ENCODE measurements around the gene TESK2.
"Not testable (repeated sequence)": the region's sequence is repeated elsewhere in the genome, so short reads cannot be mapped to it uniquely, and the experiment has no call there.

Gene TESK2

GRCh38 chr1:45523975-45524374 lies 33.0 kb upstream of the TESK2 start:
- WGBS (ENCODE audit: insufficient coverage), result 90% methylated on average over 3 of the region's 10 CpGs
- H3K36me3 ChIP-seq (ENCODE audit: control insufficient read depth in 4 of 4, insufficient read depth in 4 of 4, low read length in 3 of 4); H3K27ac ChIP-seq (ENCODE audit: insufficient read depth in 1 of 2, low read depth in 1 of 2, low read length in 2 of 2, poor library complexity in 1 of 2, severe bottlenecking in 2 of 2); H3K4me3 ChIP-seq (ENCODE audit: control insufficient read depth in 1 of 7, extremely low read depth in 1 of 7, insufficient read depth in 4 of 7, low read depth in 2 of 7, low read length in 6 of 7); POLR2A ChIA-PET; H3K9me3 ChIP-seq (ENCODE audit: control extremely low read depth in 1 of 5, control insufficient read depth in 4 of 5, insufficient read depth in 2 of 5, low read depth in 1 of 5, low read length in 4 of 5); DNase-seq; H3K27me3 ChIP-seq (replicated peaks in 2 of 5; ENCODE audit: control insufficient read depth in 4 of 5, insufficient read depth in 5 of 5, low read length in 4 of 5): not testable (repeated sequence)
- peaks cover 2 to 40% (median 29%) of the 10 kb centered on the region in 4 experiments for H3K4me1 ChIP-seq (ENCODE audit: control extremely low read depth in 1 of 4, control insufficient read depth in 4 of 4, insufficient read depth in 4 of 4, low read length in 3 of 4)
- CTCF ChIA-PET, result interaction anchor here (0.8 to 12.1 kb wide), 5 partner anchors 9 to 43 kb away, joined by 3 to 171 read pairs (median 34); no protein-coding TSS in a partner anchor

- ChIA-PET CTCF (interaction anchor here (0.7 to 12.1 kb wide), 5 partner anchors 9 to 60 kb away, joined by 3 to 171 read pairs (median 34); no protein-coding TSS in a partner anchor), POLR2A (interaction anchor here (0.9 kb wide), 1 partner anchor 60 kb away, joined by 3 read pairs; no protein-coding TSS in a partner anchor)
- H3K4me3 ChIP-seq (ENCODE audit: control insufficient read depth in 1 of 7, extremely low read depth in 1 of 7, insufficient read depth in 4 of 7, low read depth in 2 of 7, low read length in 6 of 7); H3K27me3 ChIP-seq (replicated peaks in 2 of 5; ENCODE audit: control insufficient read depth in 4 of 5, insufficient read depth in 5 of 5, low read length in 4 of 5); H3K9me3 ChIP-seq (ENCODE audit: control extremely low read depth in 1 of 5, control insufficient read depth in 4 of 5, insufficient read depth in 2 of 5, low read depth in 1 of 5, low read length in 4 of 5); H3K36me3 ChIP-seq (ENCODE audit: control insufficient read depth in 4 of 4, insufficient read depth in 4 of 4, low read length in 3 of 4); DNase-seq; H3K27ac ChIP-seq (ENCODE audit: insufficient read depth in 1 of 2, low read depth in 1 of 2, low read length in 2 of 2, poor library complexity in 1 of 2, severe bottlenecking in 2 of 2): not testable (repeated sequence)
- no CpG with 5 or more reads among the region's 2 CpGs for WGBS (ENCODE audit: insufficient coverage)
- peaks cover 4 to 45% (median 34%) of the 10 kb centered on the region in 4 experiments for H3K4me1 ChIP-seq (ENCODE audit: control extremely low read depth in 1 of 4, control insufficient read depth in 4 of 4, insufficient read depth in 4 of 4, low read length in 3 of 4)
These were observed 32.6 kb upstream of the TESK2 start for GRCh38 chr1:45523516-45523915.

DNA sequence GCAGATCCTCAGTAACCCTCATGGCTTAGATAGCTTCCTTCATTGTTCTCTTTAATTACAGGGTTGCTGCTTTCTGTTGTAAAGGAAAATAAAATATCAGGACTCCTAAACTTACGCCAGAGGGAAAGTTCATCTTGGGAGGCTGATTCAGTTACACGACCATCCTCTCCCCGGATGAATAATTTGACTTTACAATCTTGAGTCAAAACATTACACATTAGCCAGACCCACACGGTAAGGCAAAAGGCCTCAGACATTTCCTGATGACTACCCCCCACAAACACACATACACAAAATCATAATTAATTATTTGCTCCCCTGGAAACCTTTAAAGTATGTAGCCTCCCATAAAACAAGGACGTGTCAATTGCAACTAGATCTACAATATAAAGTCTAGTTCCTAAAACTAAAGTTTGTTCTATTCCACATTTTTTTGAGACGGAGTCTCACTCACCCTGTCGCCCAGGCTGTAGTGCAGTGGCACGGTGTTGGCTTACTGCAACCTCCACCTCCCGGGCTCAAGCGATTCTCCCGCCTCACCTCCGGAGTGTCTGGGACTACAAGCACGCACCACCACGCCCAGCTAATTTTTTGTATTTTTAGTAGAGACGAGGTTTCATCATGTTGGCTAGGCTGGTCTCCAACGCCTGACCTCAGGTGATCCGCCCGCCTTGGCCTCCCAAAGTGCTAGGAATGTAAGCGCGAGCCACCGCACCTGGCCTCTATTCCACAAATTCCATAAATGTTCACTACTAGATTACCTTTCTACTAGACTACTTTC lies 31.6 kb upstream of the TESK2 start:
- no peak for DNase-seq
- CTCF ChIA-PET, result interaction anchor here (1.4 to 12.1 kb wide), 8 partner anchors 11 to 45 kb away, joined by 3 to 171 read pairs (median 14); partner anchors contain the start of genes AKR1A1 and MMACHC

GRCh38 chr1:45521413-45522323 lies 30.7 kb upstream of the TESK2 start, which contains the start of gene PRDX1:
Gene PRDX1 (minus strand): TSS chr1:45521884. CDS start chr1:45519043, 2,841 bp downstream.
- peak; percentile 96 to 99 (median 98) for DNase-seq
- Histone ChIP-seq H3K27me3 (replicated peaks in 2 of 5; ENCODE audit: control insufficient read depth in 4 of 5, insufficient read depth in 5 of 5, low read length in 4 of 5) (no peaks in the 10 kb centered on the region), H3K4me1 (ENCODE audit: control extremely low read depth in 1 of 4, control insufficient read depth in 4 of 4, insufficient read depth in 4 of 4, low read length in 3 of 4) (peaks cover 4 to 49% (median 36%) of the 10 kb centered on the region in 4 experiments), H3K4me3 (ENCODE audit: control insufficient read depth in 1 of 7, extremely low read depth in 1 of 7, insufficient read depth in 4 of 7, low read depth in 2 of 7, low read length in 6 of 7) (peak within 1 kb of the TSS; percentile 67 to 99 (median 91)), H3K27ac (ENCODE audit: insufficient read depth in 1 of 2, low read depth in 1 of 2, low read length in 2 of 2, poor library complexity in 1 of 2, severe bottlenecking in 2 of 2) (peak within 1 kb of the TSS; percentile 64 to 89), H3K36me3 (ENCODE audit: control insufficient read depth in 4 of 4, insufficient read depth in 4 of 4, low read length in 3 of 4) (peaks cover 0 to 15% (median 8%) of the 10 kb centered on the region in 4 experiments), H3K9me3 (ENCODE audit: control extremely low read depth in 1 of 5, control insufficient read depth in 4 of 5, insufficient read depth in 2 of 5, low read depth in 1 of 5, low read length in 4 of 5) (no peaks in the 10 kb centered on the region)
- ChIA-PET CTCF (interaction anchor here (0.8 to 12.1 kb wide), 10 partner anchors 10 to 46 kb away, joined by 3 to 171 read pairs (median 10); partner anchors contain the start of genes AKR1A1 and MMACHC), POLR2A (interaction anchor here (0.6 to 2.7 kb wide), 23 partner anchors 8 to 800 kb away, joined by 3 to 53 read pairs (median 4); partner anchors contain the start of genes AKR1A1, CCDC163, HECTD3 and MMACHC)
- under 1% methylated on average over 45 of the region's 72 CpGs for WGBS (ENCODE audit: insufficient coverage)

More for the DNA sequence above, 31.6 kb upstream of the TESK2 start:
- peaks cover 4 to 47% (median 36%) of the 10 kb centered on the region in 4 experiments for H3K4me1 ChIP-seq (ENCODE audit: control extremely low read depth in 1 of 4, control insufficient read depth in 4 of 4, insufficient read depth in 4 of 4, low read length in 3 of 4)
- WGBS (ENCODE audit: insufficient coverage), result 83% methylated on average over 19 of the region's 21 CpGs
- H3K27ac ChIP-seq (ENCODE audit: insufficient read depth in 1 of 2, low read depth in 1 of 2, low read length in 2 of 2, poor library complexity in 1 of 2, severe bottlenecking in 2 of 2), result peak overlapping the region; percentile 64 to 89
- no peaks in the 10 kb centered on the region for H3K27me3 ChIP-seq (replicated peaks in 2 of 5; ENCODE audit: control insufficient read depth in 4 of 5, insufficient read depth in 5 of 5, low read length in 4 of 5)
- H3K4me3 ChIP-seq (ENCODE audit: control insufficient read depth in 1 of 7, extremely low read depth in 1 of 7, insufficient read depth in 4 of 7, low read depth in 2 of 7, low read length in 6 of 7), result peak overlapping the region; percentile 67 to 99 (median 91)
- H3K36me3 ChIP-seq (ENCODE audit: control insufficient read depth in 4 of 4, insufficient read depth in 4 of 4, low read length in 3 of 4), result peaks cover 0 to 8% (median 2%) of the 10 kb centered on the region in 4 experiments
- H3K9me3 ChIP-seq (ENCODE audit: control extremely low read depth in 1 of 5, control insufficient read depth in 4 of 5, insufficient read depth in 2 of 5, low read depth in 1 of 5, low read length in 4 of 5), result no peaks in the 10 kb centered on the region
- POLR2A ChIA-PET, result interaction anchor here (0.6 to 2.7 kb wide), 22 partner anchors 7 to 801 kb away, joined by 3 to 53 read pairs (median 5); partner anchors contain the start of genes AKR1A1, CCDC163, HECTD3 and MMACHC

GRCh38 chr1:45519774-45520173 lies 28.8 kb upstream of the TESK2 start:
- POLR2A ChIA-PET, result interaction anchor here (0.6 to 1.0 kb wide), 2 partner anchors 20 to 40 kb away, joined by 4 to 5 read pairs; partner anchors contain the start of genes CCDC163 and MMACHC
- H3K36me3 ChIP-seq (ENCODE audit: control insufficient read depth in 4 of 4, insufficient read depth in 4 of 4, low read length in 3 of 4), result peaks cover 11 to 30% (median 20%) of the 10 kb centered on the region in 4 experiments
- H3K9me3 ChIP-seq (ENCODE audit: control extremely low read depth in 1 of 5, control insufficient read depth in 4 of 5, insufficient read depth in 2 of 5, low read depth in 1 of 5, low read length in 4 of 5); H3K27me3 ChIP-seq (replicated peaks in 2 of 5; ENCODE audit: control insufficient read depth in 4 of 5, insufficient read depth in 5 of 5, low read length in 4 of 5); H3K27ac ChIP-seq (ENCODE audit: insufficient read depth in 1 of 2, low read depth in 1 of 2, low read length in 2 of 2, poor library complexity in 1 of 2, severe bottlenecking in 2 of 2); DNase-seq: not testable (repeated sequence)
- peak overlapping the region in 3 of 7 experiments; percentile 81 to 99 (median 91) for H3K4me3 ChIP-seq (ENCODE audit: control insufficient read depth in 1 of 7, extremely low read depth in 1 of 7, insufficient read depth in 4 of 7, low read depth in 2 of 7, low read length in 6 of 7)
- CTCF ChIA-PET, result interaction anchor here (2.3 to 12.1 kb wide), 4 partner anchors 8 to 48 kb away, joined by 12 to 171 read pairs (median 24); no protein-coding TSS in a partner anchor
- peaks cover 4 to 43% (median 29%) of the 10 kb centered on the region in 4 experiments for H3K4me1 ChIP-seq (ENCODE audit: control extremely low read depth in 1 of 4, control insufficient read depth in 4 of 4, insufficient read depth in 4 of 4, low read length in 3 of 4)
- WGBS (ENCODE audit: insufficient coverage), result 87% methylated on average over 11 of the region's 16 CpGs

- H3K27ac ChIP-seq (ENCODE audit: insufficient read depth in 1 of 2, low read depth in 1 of 2, low read length in 2 of 2, poor library complexity in 1 of 2, severe bottlenecking in 2 of 2), result peak overlapping the region in 1 of 2 experiments; percentile 49
- ChIA-PET CTCF (interaction anchor here (0.7 to 12.1 kb wide), 7 partner anchors 11 to 70 kb away, joined by 3 to 171 read pairs (median 4); no protein-coding TSS in a partner anchor), POLR2A (interaction anchor here (0.5 to 1.0 kb wide), 5 partner anchors 14 to 159 kb away, joined by 4 to 6 read pairs (median 5); partner anchors contain the start of genes CCDC163 and MMACHC)
- DNase-seq, result no peak
- H3K36me3 ChIP-seq (ENCODE audit: control insufficient read depth in 4 of 4, insufficient read depth in 4 of 4, low read length in 3 of 4), result peaks cover 14 to 37% (median 25%) of the 10 kb centered on the region in 4 experiments
- WGBS (ENCODE audit: insufficient coverage), result no CpG with 5 or more reads among the region's 1 CpG
- H3K9me3 ChIP-seq (ENCODE audit: control extremely low read depth in 1 of 5, control insufficient read depth in 4 of 5, insufficient read depth in 2 of 5, low read depth in 1 of 5, low read length in 4 of 5), result no peaks in the 10 kb centered on the region
- H3K27me3 ChIP-seq (replicated peaks in 2 of 5; ENCODE audit: control insufficient read depth in 4 of 5, insufficient read depth in 5 of 5, low read length in 4 of 5), result no peaks in the 10 kb centered on the region
- H3K4me3 ChIP-seq (ENCODE audit: control insufficient read depth in 1 of 7, extremely low read depth in 1 of 7, insufficient read depth in 4 of 7, low read depth in 2 of 7, low read length in 6 of 7), result peak overlapping the region in 4 of 7 experiments; percentile 24 to 99 (median 57)
- peaks cover 4 to 43% (median 29%) of the 10 kb centered on the region in 4 experiments for H3K4me1 ChIP-seq (ENCODE audit: control extremely low read depth in 1 of 4, control insufficient read depth in 4 of 4, insufficient read depth in 4 of 4, low read length in 3 of 4)
These were observed 27.9 kb upstream of the TESK2 start for GRCh38 chr1:45518910-45519309.
